Astrocyte (in vitro differentiated cells and primary cell): ENCODE data around the gene WWC2. TPM values are rescaled to one million over a fixed set of nuclear protein-coding genes. Genes with fewer than 3 reads are reported as not detected.

Experiments
- DNase-seq: peaks from one replicate; pipeline ENCODE4 v3.0.0-alpha.2; 2010; ENCODE audit warnings: low read depth
- FAIRE-seq: peaks from 2 replicates; lab custom pipeline; 2011; peaks lifted over from hg19 to GRCh38; lab: Jason Lieb, UNC
- H2AFZ ChIP-seq: 2 replicates; pipeline ENCODE4 v1.6.0; 2012; ENCODE audit warnings: low read depth, low read length, inconsistent platforms
- H3K27ac ChIP-seq: 2 replicates; pipeline ENCODE4 v1.5.1; 2011; ENCODE audit warnings: low read depth, low read length, inconsistent platforms
- H3K27me3 ChIP-seq: 2 replicates; pipeline ENCODE4 v1.6.0; 2011; ENCODE audit warnings: low read length, inconsistent platforms; ENCODE audit not compliant: insufficient read depth
- H3K36me3 ChIP-seq: 2 replicates; pipeline ENCODE4 v1.5.1; 2011; ENCODE audit warnings: low read length, inconsistent platforms; ENCODE audit not compliant: insufficient read depth
- H3K4me1 ChIP-seq: 2 replicates; pipeline ENCODE4 v1.5.1; 2011; ENCODE audit warnings: low read length, inconsistent platforms; ENCODE audit not compliant: insufficient read depth
- H3K4me2 ChIP-seq: 2 replicates; pipeline ENCODE4 v1.6.0; 2012; ENCODE audit warnings: low read length, inconsistent platforms
- H3K4me3 ChIP-seq: 2 replicates; pipeline ENCODE4 v1.5.1; 2011; ENCODE audit warnings: low read depth, mild to moderate bottlenecking, low read length, inconsistent platforms; ENCODE audit not compliant: insufficient read depth
- H3K79me2 ChIP-seq: 2 replicates; pipeline ENCODE4 v1.6.0; 2012; ENCODE audit warnings: mild to moderate bottlenecking, low read length, inconsistent platforms; ENCODE audit not compliant: insufficient read depth
- H3K9ac ChIP-seq: 2 replicates; pipeline ENCODE4 v1.6.0; 2012; ENCODE audit warnings: mild to moderate bottlenecking, low read length, inconsistent platforms
- H3K9me3 ChIP-seq: 2 replicates; pipeline ENCODE4 v1.5.1; 2012; ENCODE audit warnings: low read depth, mild to moderate bottlenecking, low read length, inconsistent platforms; ENCODE audit not compliant: insufficient read depth
- H4K20me1 ChIP-seq: 2 replicates; pipeline ENCODE4 v1.6.0; 2012; ENCODE audit warnings: low read length, inconsistent platforms; ENCODE audit not compliant: insufficient read depth
- H3K27ac Mint-ChIP-seq: one replicate; pipeline ENCODE4 v1.8.0; 2021; ENCODE audit warnings: mild to moderate bottlenecking, mixed read lengths; ENCODE audit not compliant: unreplicated experiment
- H3K27me3 Mint-ChIP-seq: one replicate; pipeline ENCODE4 v1.8.0; 2021; ENCODE audit warnings: low read depth, mixed read lengths; ENCODE audit not compliant: unreplicated experiment
- H3K36me3 Mint-ChIP-seq: one replicate; pipeline ENCODE4 v1.8.0; 2021; ENCODE audit warnings: low read depth, mixed read lengths; ENCODE audit not compliant: unreplicated experiment
- H3K4me1 Mint-ChIP-seq: one replicate; pipeline ENCODE4 v1.8.0; 2021; ENCODE audit warnings: low read depth, mixed read lengths; ENCODE audit not compliant: unreplicated experiment
- H3K4me3 Mint-ChIP-seq: one replicate; pipeline ENCODE4 v1.8.0; 2021; ENCODE audit warnings: mild to moderate bottlenecking, moderate library complexity, mixed read lengths; ENCODE audit not compliant: unreplicated experiment
- H3K9me3 Mint-ChIP-seq: one replicate; pipeline ENCODE4 v1.8.0; 2021; ENCODE audit warnings: mild to moderate bottlenecking, mixed read lengths; ENCODE audit not compliant: unreplicated experiment
- EZH2 ChIP-seq: IDR thresholded peaks from 2 replicates; pipeline ENCODE4 v1.6.1; 2012; ENCODE audit warnings: mild to moderate bottlenecking, low read length, inconsistent platforms; ENCODE audit not compliant: insufficient read depth
- total RNA-seq: library from RNA; stranded (reverse); gene quantifications from 2 replicates; pipeline ENCODE4 v1.2.1, GENCODE V29; 2021
- TF ChIP-seq, protein P1 (sequence below): IDR thresholded peaks from 2 replicates; pipeline ENCODE4 v1.5.1; 2011; ENCODE audit warnings: low read depth, mild to moderate bottlenecking, inconsistent platforms, low read length, moderate library complexity; ENCODE audit not compliant: insufficient read depth

Gene WWC2
- total RNA-seq, 1 donor from 2014 or later, result 62.6 TPM

DNA sequence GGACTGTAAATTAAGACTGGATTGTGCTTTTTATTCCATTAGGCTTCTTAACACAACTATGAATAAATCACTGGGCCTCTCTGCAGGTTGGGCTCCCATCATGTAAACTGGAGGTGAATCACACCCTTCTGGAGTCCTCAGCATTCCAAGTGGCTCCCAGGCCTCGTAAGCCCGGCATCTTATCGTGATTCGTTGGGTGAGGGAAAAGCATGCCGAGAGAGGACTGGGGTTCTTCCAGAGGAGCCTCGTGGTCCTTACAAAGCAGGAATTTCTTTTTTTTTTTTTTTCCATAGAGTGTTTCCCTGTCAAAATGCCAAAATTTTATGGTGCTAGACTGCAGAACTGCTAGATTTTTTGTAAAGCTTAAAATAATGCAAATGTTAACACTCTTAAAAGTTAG is 201.0 kb downstream of the WWC2 start:
- H3K9me3 Mint-ChIP-seq, result no peaks in the 10 kb centered on the region
- Histone ChIP-seq H3K4me2 (no peak overlapping the region), H4K20me1 (no peaks in the 10 kb centered on the region), H3K79me2 (no peaks in the 10 kb centered on the region), H3K4me3 (no peak overlapping the region), H3K9me3 (no peaks in the 10 kb centered on the region), H3K27me3 (no peaks in the 10 kb centered on the region), H3K27ac (no peak overlapping the region), H3K9ac (no peak overlapping the region), H2AFZ (no peak overlapping the region), H3K4me1 (peaks cover 6% of the 10 kb centered on the region), H3K36me3 (peaks cover 9% of the 10 kb centered on the region)
- DNase-seq (peak; percentile 70), FAIRE-seq (no peak)
- H3K27ac Mint-ChIP-seq, result no peak overlapping the region
- H3K36me3 Mint-ChIP-seq, result peaks cover 18% of the 10 kb centered on the region
- H3K27me3 Mint-ChIP-seq, result no peaks in the 10 kb centered on the region
- H3K4me1 Mint-ChIP-seq, result peaks cover 12% of the 10 kb centered on the region
- TF ChIP-seq, protein P1, sequence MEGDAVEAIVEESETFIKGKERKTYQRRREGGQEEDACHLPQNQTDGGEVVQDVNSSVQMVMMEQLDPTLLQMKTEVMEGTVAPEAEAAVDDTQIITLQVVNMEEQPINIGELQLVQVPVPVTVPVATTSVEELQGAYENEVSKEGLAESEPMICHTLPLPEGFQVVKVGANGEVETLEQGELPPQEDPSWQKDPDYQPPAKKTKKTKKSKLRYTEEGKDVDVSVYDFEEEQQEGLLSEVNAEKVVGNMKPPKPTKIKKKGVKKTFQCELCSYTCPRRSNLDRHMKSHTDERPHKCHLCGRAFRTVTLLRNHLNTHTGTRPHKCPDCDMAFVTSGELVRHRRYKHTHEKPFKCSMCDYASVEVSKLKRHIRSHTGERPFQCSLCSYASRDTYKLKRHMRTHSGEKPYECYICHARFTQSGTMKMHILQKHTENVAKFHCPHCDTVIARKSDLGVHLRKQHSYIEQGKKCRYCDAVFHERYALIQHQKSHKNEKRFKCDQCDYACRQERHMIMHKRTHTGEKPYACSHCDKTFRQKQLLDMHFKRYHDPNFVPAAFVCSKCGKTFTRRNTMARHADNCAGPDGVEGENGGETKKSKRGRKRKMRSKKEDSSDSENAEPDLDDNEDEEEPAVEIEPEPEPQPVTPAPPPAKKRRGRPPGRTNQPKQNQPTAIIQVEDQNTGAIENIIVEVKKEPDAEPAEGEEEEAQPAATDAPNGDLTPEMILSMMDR, result no peak
- H3K4me3 Mint-ChIP-seq, result no peak overlapping the region

DNA sequence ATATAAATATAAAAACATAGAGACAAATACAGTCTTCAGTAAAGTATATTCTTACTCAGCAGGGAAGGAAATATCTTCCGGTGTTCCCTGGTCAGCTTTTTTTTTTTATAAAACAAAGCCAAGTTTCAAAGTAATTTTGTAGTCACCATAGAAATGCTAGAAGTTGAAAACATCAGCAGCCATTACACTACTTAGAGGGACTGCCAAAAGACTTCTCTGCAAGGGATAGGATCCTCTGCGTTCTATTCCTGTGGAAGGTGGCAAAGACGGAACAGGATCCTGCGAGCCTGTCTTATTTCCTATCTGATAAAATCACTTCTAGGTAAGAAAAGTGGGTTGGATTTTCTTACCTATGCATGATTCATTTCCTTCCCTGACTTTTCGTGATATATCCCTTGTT is 201.6 kb downstream of the WWC2 start:
- Histone ChIP-seq H3K27me3 (no peaks in the 10 kb centered on the region), H3K27ac (no peak overlapping the region), H3K4me1 (peaks cover 6% of the 10 kb centered on the region), H3K36me3 (peaks cover 9% of the 10 kb centered on the region), H4K20me1 (no peaks in the 10 kb centered on the region), H3K9ac (no peak overlapping the region), H3K9me3 (no peaks in the 10 kb centered on the region), H2AFZ (no peak overlapping the region), H3K4me3 (no peak overlapping the region), H3K4me2 (no peak overlapping the region), H3K79me2 (no peaks in the 10 kb centered on the region)
- TF ChIP-seq, protein P1, result no peak
- TF ChIP-seq EZH2, result no peak
- H3K27me3 Mint-ChIP-seq, result no peaks in the 10 kb centered on the region
- peaks cover 6% of the 10 kb centered on the region for H3K4me1 Mint-ChIP-seq
- no peak overlapping the region for H3K27ac Mint-ChIP-seq
- H3K9me3 Mint-ChIP-seq, result no peaks in the 10 kb centered on the region
- FAIRE-seq (no peak), DNase-seq (no peak)
- H3K36me3 Mint-ChIP-seq, result peaks cover 15% of the 10 kb centered on the region
- no peak overlapping the region for H3K4me3 Mint-ChIP-seq

DNA sequence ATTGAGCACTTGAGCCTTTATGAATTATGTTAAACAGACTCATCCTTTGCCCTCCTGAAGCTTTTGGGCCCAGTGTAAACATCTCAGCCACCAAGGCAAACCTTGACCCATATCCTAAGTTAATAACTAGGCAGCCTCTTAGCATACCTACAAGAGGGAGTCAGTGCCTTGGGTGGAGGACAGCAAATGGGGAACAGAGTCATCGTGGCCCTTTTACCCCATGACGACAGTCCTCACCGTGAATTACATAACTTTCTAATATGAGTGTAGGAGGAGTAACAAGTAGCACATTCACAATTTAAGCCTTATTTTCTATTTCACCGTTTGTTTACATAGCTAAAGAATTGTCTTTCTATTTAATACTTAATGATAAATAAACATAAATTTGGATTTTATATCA is 204.2 kb downstream of the WWC2 start:
- DNase-seq (no peak), FAIRE-seq (no peak)
- Histone ChIP-seq H3K79me2 (no peaks in the 10 kb centered on the region), H3K4me1 (no peaks in the 10 kb centered on the region), H4K20me1 (no peaks in the 10 kb centered on the region), H2AFZ (no peak overlapping the region), H3K27ac (no peak overlapping the region), H3K4me2 (no peak overlapping the region), H3K27me3 (no peaks in the 10 kb centered on the region), H3K9ac (no peak overlapping the region), H3K36me3 (peaks cover 1% of the 10 kb centered on the region), H3K4me3 (no peak overlapping the region), H3K9me3 (no peaks in the 10 kb centered on the region)
- Mint-ChIP-seq H3K4me1 (no peaks in the 10 kb centered on the region), H3K36me3 (peaks cover 10% of the 10 kb centered on the region), H3K27ac (no peak overlapping the region), H3K9me3 (no peaks in the 10 kb centered on the region), H3K27me3 (no peaks in the 10 kb centered on the region), H3K4me3 (no peak overlapping the region)
- TF ChIP-seq, protein P1, result no peak
- TF ChIP-seq EZH2, result no peak
